ENCODE data around the gene RAPGEF1. TPM values are rescaled to one million over a fixed set of nuclear protein-coding genes. Genes with fewer than 3 reads are reported as not detected.

RAPGEF1 gene
- total RNA-seq, 1 donor from 2014 or later: 76.8 TPM

DNA sequence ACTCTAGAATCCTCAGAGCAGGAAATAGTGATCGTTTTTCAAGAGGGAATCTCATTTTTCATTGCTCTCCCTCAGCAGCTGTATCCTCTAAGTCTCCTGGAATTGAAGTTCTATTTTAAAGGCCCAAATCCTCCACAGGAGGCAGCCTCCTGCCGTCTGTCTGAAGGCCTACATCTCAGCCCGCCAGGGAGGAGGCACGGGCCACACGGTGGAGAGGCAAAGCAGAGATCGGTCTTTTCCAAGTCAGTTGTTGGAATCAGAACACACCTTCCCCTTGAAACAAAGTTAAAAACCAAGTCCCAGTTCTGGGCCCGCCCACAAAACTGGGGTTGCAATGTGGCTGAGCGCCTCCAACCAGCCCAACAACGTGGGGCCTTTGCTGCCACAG is 68.7 kb downstream of the RAPGEF1 start:
- H3K79me2 ChIP-seq (ENCODE audit: insufficient read depth, low read length): peaks cover 61% of the 10 kb centered on the region
- no peak overlapping the region for H3K4me3 ChIP-seq (ENCODE audit: insufficient read depth, low read depth, low read length)
- peaks cover 31% of the 10 kb centered on the region for H3K4me1 ChIP-seq (ENCODE audit: insufficient read depth, low read length)

DNA sequence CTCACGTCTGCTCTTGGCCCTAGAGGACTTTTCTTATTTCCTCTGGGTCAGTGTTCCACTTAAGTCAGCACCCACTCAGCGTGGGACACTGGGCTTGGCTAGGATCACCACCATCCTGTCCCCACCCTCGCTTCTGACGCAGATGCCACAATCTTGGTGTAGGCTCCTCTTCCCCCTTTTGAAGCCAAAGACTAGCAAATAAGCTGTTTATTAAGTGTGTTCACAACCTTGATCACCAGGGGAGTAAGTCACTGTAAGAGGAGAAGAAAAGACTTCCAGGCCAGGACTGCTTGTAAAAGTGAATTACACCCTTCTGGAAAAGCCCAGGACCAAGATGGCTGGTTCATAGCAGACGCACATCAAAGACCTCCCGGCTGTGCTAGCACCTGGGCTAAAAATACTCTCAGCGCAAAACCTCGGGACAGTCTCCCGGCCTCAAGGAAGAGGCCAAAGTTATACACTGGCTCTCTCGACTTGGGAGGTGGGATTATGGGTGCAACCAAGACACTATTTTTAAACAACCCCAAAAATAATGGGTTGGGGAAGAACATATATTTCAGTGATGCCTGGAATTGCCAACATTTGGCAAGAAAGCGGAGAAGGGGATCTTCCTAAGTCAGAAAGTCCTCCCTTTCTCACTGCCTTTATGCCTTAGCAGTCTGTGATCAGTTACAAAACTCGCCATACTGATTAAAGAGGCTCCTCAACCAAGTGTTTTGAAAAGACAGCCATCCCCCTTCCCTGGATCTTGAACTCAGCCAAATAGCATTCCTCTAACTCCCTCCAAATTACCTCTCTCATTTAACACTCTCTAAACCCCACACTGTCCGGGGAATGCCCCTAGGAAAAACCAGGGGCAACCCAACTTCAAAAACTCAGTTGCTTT is 69.4 kb downstream of the RAPGEF1 start:
- FAIRE-seq: no peak

More for the DNA sequence above, 68.7 kb downstream of the RAPGEF1 start:
- TF ChIP-seq EZH2 (IDR thresholded peaks at IDR 0.05; ENCODE audit: insufficient read depth, low read length): no peak
- TF ChIP-seq, protein P1, sequence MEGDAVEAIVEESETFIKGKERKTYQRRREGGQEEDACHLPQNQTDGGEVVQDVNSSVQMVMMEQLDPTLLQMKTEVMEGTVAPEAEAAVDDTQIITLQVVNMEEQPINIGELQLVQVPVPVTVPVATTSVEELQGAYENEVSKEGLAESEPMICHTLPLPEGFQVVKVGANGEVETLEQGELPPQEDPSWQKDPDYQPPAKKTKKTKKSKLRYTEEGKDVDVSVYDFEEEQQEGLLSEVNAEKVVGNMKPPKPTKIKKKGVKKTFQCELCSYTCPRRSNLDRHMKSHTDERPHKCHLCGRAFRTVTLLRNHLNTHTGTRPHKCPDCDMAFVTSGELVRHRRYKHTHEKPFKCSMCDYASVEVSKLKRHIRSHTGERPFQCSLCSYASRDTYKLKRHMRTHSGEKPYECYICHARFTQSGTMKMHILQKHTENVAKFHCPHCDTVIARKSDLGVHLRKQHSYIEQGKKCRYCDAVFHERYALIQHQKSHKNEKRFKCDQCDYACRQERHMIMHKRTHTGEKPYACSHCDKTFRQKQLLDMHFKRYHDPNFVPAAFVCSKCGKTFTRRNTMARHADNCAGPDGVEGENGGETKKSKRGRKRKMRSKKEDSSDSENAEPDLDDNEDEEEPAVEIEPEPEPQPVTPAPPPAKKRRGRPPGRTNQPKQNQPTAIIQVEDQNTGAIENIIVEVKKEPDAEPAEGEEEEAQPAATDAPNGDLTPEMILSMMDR (IDR thresholded peaks at IDR 0.05; ENCODE audit: insufficient read depth, low read depth, low read length): no peak
- H4K20me1 ChIP-seq (ENCODE audit: insufficient read depth, low read length): peaks cover 84% of the 10 kb centered on the region
- no peak overlapping the region for H3K4me3 Mint-ChIP-seq (ENCODE audit: unreplicated experiment)
- H3K36me3 ChIP-seq (ENCODE audit: insufficient read depth, low read length): no peaks in the 10 kb centered on the region
- no peak for FAIRE-seq
- no peak overlapping the region for H3K27ac ChIP-seq (ENCODE audit: low read depth, low read length)
- no peak overlapping the region for H3K9ac ChIP-seq (ENCODE audit: low read length)
- H3K4me1 Mint-ChIP-seq (ENCODE audit: low read depth, unreplicated experiment): peaks cover 70% of the 10 kb centered on the region
- no peak overlapping the region for H3K4me2 ChIP-seq (ENCODE audit: low read length)
- DNase-seq (ENCODE audit: low read depth): no peak
- H3K27me3 ChIP-seq (ENCODE audit: insufficient read depth, low read length): peaks cover 4% of the 10 kb centered on the region
- H3K36me3 Mint-ChIP-seq (ENCODE audit: low read depth, unreplicated experiment): no peaks in the 10 kb centered on the region
- H3K27me3 Mint-ChIP-seq (ENCODE audit: low read depth, unreplicated experiment): no peaks in the 10 kb centered on the region
- no peaks in the 10 kb centered on the region for H3K9me3 Mint-ChIP-seq (ENCODE audit: unreplicated experiment)
- no peak overlapping the region for H2AFZ ChIP-seq (ENCODE audit: low read depth, low read length)
- H3K27ac Mint-ChIP-seq (ENCODE audit: unreplicated experiment): peak overlapping the region; percentile 37
- no peaks in the 10 kb centered on the region for H3K9me3 ChIP-seq (ENCODE audit: insufficient read depth, low read depth, low read length)

More for the DNA sequence above, 69.4 kb downstream of the RAPGEF1 start:
- Histone ChIP-seq H3K9me3 (ENCODE audit: insufficient read depth, low read depth, low read length) (no peaks in the 10 kb centered on the region), H2AFZ (ENCODE audit: low read depth, low read length) (no peak overlapping the region), H3K27me3 (ENCODE audit: insufficient read depth, low read length) (peaks cover 4% of the 10 kb centered on the region), H3K9ac (ENCODE audit: low read length) (no peak overlapping the region), H3K4me2 (ENCODE audit: low read length) (no peak overlapping the region), H3K27ac (ENCODE audit: low read depth, low read length) (no peak overlapping the region), H3K4me1 (ENCODE audit: insufficient read depth, low read length) (peaks cover 26% of the 10 kb centered on the region), H3K79me2 (ENCODE audit: insufficient read depth, low read length) (peaks cover 56% of the 10 kb centered on the region), H3K36me3 (ENCODE audit: insufficient read depth, low read length) (no peaks in the 10 kb centered on the region), H3K4me3 (ENCODE audit: insufficient read depth, low read depth, low read length) (no peak overlapping the region), H4K20me1 (ENCODE audit: insufficient read depth, low read length) (peaks cover 80% of the 10 kb centered on the region)
- TF ChIP-seq, protein P1 (IDR thresholded peaks at IDR 0.05; ENCODE audit: insufficient read depth, low read depth, low read length): no peak
- no peaks in the 10 kb centered on the region for H3K27me3 Mint-ChIP-seq (ENCODE audit: low read depth, unreplicated experiment)
- H3K4me1 Mint-ChIP-seq (ENCODE audit: low read depth, unreplicated experiment): peaks cover 68% of the 10 kb centered on the region
- H3K36me3 Mint-ChIP-seq (ENCODE audit: low read depth, unreplicated experiment): no peaks in the 10 kb centered on the region
- no peaks in the 10 kb centered on the region for H3K9me3 Mint-ChIP-seq (ENCODE audit: unreplicated experiment)
- no peak for DNase-seq (ENCODE audit: low read depth)
- H3K4me3 Mint-ChIP-seq (ENCODE audit: unreplicated experiment): no peak overlapping the region
- peak overlapping the region; percentile 37 for H3K27ac Mint-ChIP-seq (ENCODE audit: unreplicated experiment)

Measured in astrocyte (in vitro differentiated cells and primary cell).